Thoracic aorta (tissue), 2 donors: Measurements from ENCODE around the gene MB21D2. TPM values are rescaled to one million over a fixed set of nuclear protein-coding genes. Genes with fewer than 3 reads are reported as not detected.

Experiments
- ATAC-seq: fragments of 150-250 bp; one replicate; pipeline ENCODE4 v1.8.0; 2017; ENCODE audit warnings: low read depth; ENCODE audit not compliant: insufficient number of reproducible peaks, low FRiP score
- DNase-seq: peaks from one replicate; pipeline ENCODE4 v3.0.0-alpha.2; 2020; ENCODE audit warnings: low spot score
- H3K27ac ChIP-seq, 2 donors: fragments of 200-600 bp; sonication (generic); 1 replicate in 1 of 2; 2 replicates in 1 of 2; pipeline ENCODE4 v1.5.1; 2016; ENCODE audit warnings: mild to moderate bottlenecking in 2 of 2, moderate library complexity in 2 of 2
- H3K27me3 ChIP-seq: fragments of 200-600 bp; sonication (generic); replicated peaks from 2 replicates; pipeline ENCODE4 v1.6.0; 2016; ENCODE audit warnings: mild to moderate bottlenecking; ENCODE audit not compliant: insufficient read depth
- H3K36me3 ChIP-seq: fragments of 200-600 bp; sonication (generic); one replicate; pipeline ENCODE4 v1.5.1; 2016
- H3K4me1 ChIP-seq, 2 donors: fragments of 200-600 bp; sonication (generic); 1 replicate in 1 of 2; 2 replicates in 1 of 2; pipeline versions ENCODE4 v1.5.1 to v1.6.0; 2016; ENCODE audit warnings: low read depth in 2 of 2, mild to moderate bottlenecking in 1 of 2; ENCODE audit not compliant: control insufficient read depth in 1 of 2
- H3K4me3 ChIP-seq: fragments of 200-600 bp; sonication (generic); 2 replicates; pipeline ENCODE4 v1.5.1; 2016; ENCODE audit warnings: mild to moderate bottlenecking
- H3K9me3 ChIP-seq: fragments of 200-600 bp; sonication (generic); 2 replicates; pipeline ENCODE4 v1.5.1; 2016
- CTCF ChIP-seq: fragments of 200-600 bp; sonication (generic); IDR thresholded peaks from one replicate; pipeline ENCODE4 v1.5.1; 2019; ENCODE audit warnings: antibody characterized with exemption
- total RNA-seq, 2 donors: library from RNA; depleted of rRNA; stranded (reverse); fragments of >200 nt; gene quantifications; one replicate each; pipeline versions ENCODE4 v1.1.0 to v1.2.3, GENCODE V29; 2016

Gene MB21D2
- total RNA-seq, 2 donors from 2014 or later, result 4.9 to 6.4 TPM

DNA sequence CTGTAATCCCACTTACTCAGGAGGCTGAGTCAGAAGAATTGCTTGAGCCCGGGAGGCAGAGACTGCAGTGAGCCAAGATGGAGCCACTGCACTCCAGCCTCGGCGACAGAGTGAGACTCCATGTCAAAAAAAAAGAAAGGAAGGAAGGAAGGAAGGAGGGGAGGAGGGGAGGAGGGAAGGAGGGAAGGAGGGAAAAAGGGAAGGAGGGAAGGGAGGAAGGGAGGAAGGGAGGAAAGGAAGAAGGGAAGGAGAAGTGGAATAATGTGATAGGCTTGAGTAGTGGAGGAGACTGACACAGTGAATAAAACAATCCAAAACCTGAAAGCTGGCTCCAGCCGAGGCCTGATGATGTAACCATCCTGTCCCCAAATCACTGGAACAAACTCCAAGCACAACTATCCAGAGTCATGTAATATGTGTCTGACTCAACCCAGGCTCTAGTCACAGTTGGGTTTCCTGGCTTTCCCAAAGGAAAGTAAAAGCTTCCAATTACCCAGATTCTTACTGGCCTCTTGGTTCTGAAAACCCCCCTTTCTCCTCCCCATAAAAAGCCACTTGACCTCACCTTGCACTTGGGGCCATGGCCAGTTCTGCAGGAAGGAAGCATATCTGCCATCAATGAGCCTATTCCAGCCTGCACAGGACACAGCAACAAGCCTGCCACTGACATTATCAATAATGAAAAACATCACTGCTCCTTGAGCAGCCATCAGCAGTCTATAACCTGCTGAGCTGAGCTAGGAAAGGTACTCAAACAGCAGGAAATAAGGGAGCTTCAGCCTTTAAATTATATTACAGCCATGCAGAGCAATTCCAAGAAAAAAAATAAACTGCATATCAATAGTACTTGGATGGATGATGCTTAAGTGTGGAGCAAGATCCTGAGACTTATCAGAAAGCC lies 48.3 kb downstream of the MB21D2 start:
- peak overlapping the region; percentile 23 to 57 for H3K27ac ChIP-seq
- no peak for TF ChIP-seq CTCF
- no peaks in the 10 kb centered on the region for H3K9me3 ChIP-seq
- peak overlapping the region; percentile 12 for H3K4me3 ChIP-seq
- H3K36me3 ChIP-seq, result no peaks in the 10 kb centered on the region
- ATAC-seq (peak; percentile 93), DNase-seq (peak; percentile 19)
- H3K4me1 ChIP-seq, result peaks cover 10 to 21% of the 10 kb centered on the region in 2 donors
- no peaks in the 10 kb centered on the region for H3K27me3 ChIP-seq

DNA sequence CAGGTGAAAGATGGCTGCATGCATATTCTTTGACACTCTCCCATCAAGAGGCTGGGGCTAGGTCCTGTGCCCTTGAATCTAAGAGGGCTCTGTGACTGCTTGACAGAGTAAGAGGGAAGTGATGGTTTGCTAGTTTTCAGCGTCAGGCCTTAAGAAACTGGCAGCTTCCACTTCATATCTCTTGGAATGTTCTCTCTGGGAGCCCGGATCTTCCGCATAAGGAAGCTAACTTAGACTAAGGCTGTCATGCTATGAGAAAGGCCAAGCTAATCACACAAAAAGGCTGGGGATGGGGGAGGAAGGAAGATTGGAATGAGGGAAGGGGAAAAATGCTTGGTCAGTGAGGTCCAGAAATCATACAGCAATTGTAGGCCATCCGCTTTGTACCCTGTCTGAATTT lies 50.0 kb downstream of the MB21D2 start:
- no peaks in the 10 kb centered on the region for H3K27me3 ChIP-seq
- no peaks in the 10 kb centered on the region for H3K36me3 ChIP-seq
- peak overlapping the region; percentile 37 to 39 for H3K27ac ChIP-seq
- no peak for ATAC-seq
- TF ChIP-seq CTCF, result no peak
- no peaks in the 10 kb centered on the region for H3K9me3 ChIP-seq
- H3K4me1 ChIP-seq, result peaks cover 10 to 21% of the 10 kb centered on the region in 2 donors
- no peak overlapping the region for H3K4me3 ChIP-seq
- no peak for DNase-seq

DNA sequence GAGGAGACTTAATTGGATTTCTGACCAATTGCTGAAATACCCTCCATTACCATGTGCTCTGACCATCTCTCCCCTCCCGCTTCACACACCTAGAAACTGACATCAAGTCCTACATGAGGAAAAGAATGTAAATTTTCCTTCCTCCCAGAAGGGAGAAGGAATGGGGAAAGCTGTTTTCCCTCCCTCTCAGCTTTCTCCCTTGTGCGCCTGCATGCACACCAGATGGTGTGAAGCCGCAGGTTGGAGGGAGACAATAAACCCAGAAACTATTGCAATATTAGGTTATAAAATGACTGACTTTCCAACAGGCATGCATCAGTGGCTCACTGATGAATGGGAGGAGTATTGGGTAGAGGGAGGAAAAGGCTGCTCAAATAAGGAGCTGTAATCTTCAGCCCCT lies 50.9 kb downstream of the MB21D2 start:
- H3K4me1 ChIP-seq, result peaks cover 10 to 21% of the 10 kb centered on the region in 2 donors
- no peak overlapping the region for H3K27ac ChIP-seq
- H3K36me3 ChIP-seq, result no peaks in the 10 kb centered on the region
- no peak for ATAC-seq
- H3K27me3 ChIP-seq, result no peaks in the 10 kb centered on the region
- DNase-seq, result no peak
- H3K4me3 ChIP-seq, result no peak overlapping the region
- TF ChIP-seq CTCF, result no peak
- no peaks in the 10 kb centered on the region for H3K9me3 ChIP-seq

DNA sequence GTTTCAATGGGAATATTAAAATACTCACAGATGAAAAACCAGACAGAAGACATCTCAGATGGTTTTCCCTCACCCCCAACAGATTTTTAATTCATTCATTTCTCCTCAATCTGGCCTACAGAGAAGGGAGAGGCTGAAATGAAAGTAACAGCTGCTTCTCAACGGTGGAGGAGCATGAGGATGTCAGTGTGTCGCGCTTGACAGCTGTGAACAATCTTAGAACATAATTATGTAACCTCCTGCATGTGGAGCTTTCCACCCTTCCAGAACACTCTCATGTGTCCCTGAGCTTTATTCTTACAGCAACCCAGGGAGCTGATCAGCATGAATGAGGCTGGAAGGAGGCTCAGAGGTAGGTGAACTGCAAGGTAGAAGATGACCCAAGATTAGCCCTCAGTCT lies 52.7 kb downstream of the MB21D2 start:
- no peak overlapping the region for H3K4me3 ChIP-seq
- ATAC-seq, result no peak
- H3K27ac ChIP-seq, result no peak overlapping the region
- no peaks in the 10 kb centered on the region for H3K9me3 ChIP-seq
- DNase-seq, result no peak
- H3K36me3 ChIP-seq, result no peaks in the 10 kb centered on the region
- H3K27me3 ChIP-seq, result no peaks in the 10 kb centered on the region
- peaks cover 9 to 18% of the 10 kb centered on the region in 2 donors for H3K4me1 ChIP-seq
- TF ChIP-seq CTCF, result no peak

GRCh38 chr3:192863091-192863420 lies 54.6 kb downstream of the MB21D2 start:
- H3K4me1 ChIP-seq, result peaks cover 4 to 17% of the 10 kb centered on the region in 2 donors
- no peaks in the 10 kb centered on the region for H3K36me3 ChIP-seq
- no peaks in the 10 kb centered on the region for H3K9me3 ChIP-seq
- no peak for TF ChIP-seq CTCF
- ATAC-seq (no peak), DNase-seq (no peak)
- no peak overlapping the region for H3K4me3 ChIP-seq
- no peaks in the 10 kb centered on the region for H3K27me3 ChIP-seq
- H3K27ac ChIP-seq, result no peak overlapping the region
